Lung (tissue), 12 donors: ENCODE results near the gene SLC7A8. TPM values are rescaled to one million over a fixed set of nuclear protein-coding genes. Genes with fewer than 3 reads are reported as not detected.
A peak's percentile ranks its signal among the peaks of the same experiment; 100 is the strongest.

Experiments used
- ATAC-seq: fragments of 200-7000 bp; cut with Tn5 transposase; one replicate; pipeline ENCODE4 v1.9.1; 2020; ENCODE audit warnings: moderate number of reproducible peaks; ENCODE audit not compliant: insufficient read depth, low FRiP score
- DNase-seq, 3 donors: peaks; one replicate each; pipeline ENCODE4 v3.0.0-alpha.2; 2013 to 2017
- H3K27ac ChIP-seq, 2 donors: one replicate each; pipeline ENCODE4 v1.5.1; 2013; ENCODE audit warnings: mild to moderate bottlenecking in 2 of 2, moderate library complexity in 2 of 2, control low read depth in 1 of 2, inconsistent platforms in 1 of 2, low read depth in 1 of 2, low read length in 1 of 2
- H3K27me3 ChIP-seq, 3 donors: one replicate each; pipeline ENCODE4 v1.5.1; 2013; ENCODE audit warnings: low read length in 2 of 3; ENCODE audit not compliant: control insufficient read depth in 3 of 3, insufficient read depth in 3 of 3
- H3K36me3 ChIP-seq, 4 donors: one replicate each; pipeline ENCODE4 v1.5.1; 2013; ENCODE audit warnings: low read length in 4 of 4, mild to moderate bottlenecking in 1 of 4, moderate library complexity in 1 of 4; ENCODE audit not compliant: control insufficient read depth in 4 of 4, insufficient read depth in 4 of 4
- H3K4me1 ChIP-seq, 5 donors: one replicate each; pipeline ENCODE4 v1.5.1; 2013; ENCODE audit warnings: low read length in 5 of 5, mild to moderate bottlenecking in 2 of 5, moderate library complexity in 1 of 5; ENCODE audit not compliant: control insufficient read depth in 5 of 5, insufficient read depth in 5 of 5
- H3K4me3 ChIP-seq: one replicate; pipeline ENCODE4 v1.5.1; 2013; ENCODE audit warnings: mild to moderate bottlenecking, control low read depth, moderate library complexity
- H3K9ac ChIP-seq, 2 donors: one replicate each; pipeline ENCODE4 v1.5.1; 2013; ENCODE audit warnings: low read length in 2 of 2, control low read depth in 1 of 2; ENCODE audit not compliant: insufficient read depth in 1 of 2
- H3K9me3 ChIP-seq, 4 donors: one replicate each; pipeline ENCODE4 v1.5.1; 2013; ENCODE audit warnings: low read length in 3 of 4, mild to moderate bottlenecking in 1 of 4, moderate library complexity in 1 of 4; ENCODE audit not compliant: control insufficient read depth in 4 of 4, insufficient read depth in 3 of 4
- WGBS, 2 donors: extraction: QIAGEN DNeasy Blood & Tissue Kit; methylation state at CpG; one replicate each; pipeline ENCODE4 v1.1.7; 2013; 5-methylcytosine and 5-hydroxymethylcytosine counted together
- polyA plus RNA-seq, 2 donors: library from polyadenylated mRNA; stranded (reverse); fragments of 200-250 nt; gene quantifications; one replicate each; pipeline ENCODE4 v1.2.1, GENCODE V29; 2013
- total RNA-seq, 2 donors: library from RNA; depleted of rRNA in 1 of 2; stranded (reverse); fragments of >200 nt in 1 of 2; gene quantifications; one replicate each; pipeline ENCODE4 v1.2.1, GENCODE V29; 2014 to 2021
- TF ChIP-seq, protein P1 (sequence below): IDR thresholded peaks from 2 replicates; pipeline ENCODE4 v1.5.1; 2012; ENCODE audit warnings: mild to moderate bottlenecking; ENCODE audit errors: control extremely low read depth, extremely low read depth
- donor health status: control.
- donor health status: control.
- donor health status: Bipolar disorder and iron deficiency.
- donor health status: healthy.
- donor health status: DM: yes; HTN: yes; CAD: no.

SLC7A8 gene
- total and polyA plus RNA-seq, 4 donors: 28.1 to 74.0 (median 41.9) TPM

GRCh38 chr14:23114669-23115038, 68.8 kb downstream of the SLC7A8 start:
- Histone ChIP-seq H3K4me3 (no peak overlapping the region), H3K27me3 (peaks cover 0 to 3% (median 0%) of the 10 kb centered on the region in 3 donors), H3K4me1 (peaks cover 0 to 29% (median 9%) of the 10 kb centered on the region in 5 donors), H3K9me3 (no peaks in the 10 kb centered on the region), H3K9ac (no peak overlapping the region), H3K27ac (peak overlapping the region in 1 of 2 donors; percentile 37), H3K36me3 (no peaks in the 10 kb centered on the region)
- TF ChIP-seq, protein P1, sequence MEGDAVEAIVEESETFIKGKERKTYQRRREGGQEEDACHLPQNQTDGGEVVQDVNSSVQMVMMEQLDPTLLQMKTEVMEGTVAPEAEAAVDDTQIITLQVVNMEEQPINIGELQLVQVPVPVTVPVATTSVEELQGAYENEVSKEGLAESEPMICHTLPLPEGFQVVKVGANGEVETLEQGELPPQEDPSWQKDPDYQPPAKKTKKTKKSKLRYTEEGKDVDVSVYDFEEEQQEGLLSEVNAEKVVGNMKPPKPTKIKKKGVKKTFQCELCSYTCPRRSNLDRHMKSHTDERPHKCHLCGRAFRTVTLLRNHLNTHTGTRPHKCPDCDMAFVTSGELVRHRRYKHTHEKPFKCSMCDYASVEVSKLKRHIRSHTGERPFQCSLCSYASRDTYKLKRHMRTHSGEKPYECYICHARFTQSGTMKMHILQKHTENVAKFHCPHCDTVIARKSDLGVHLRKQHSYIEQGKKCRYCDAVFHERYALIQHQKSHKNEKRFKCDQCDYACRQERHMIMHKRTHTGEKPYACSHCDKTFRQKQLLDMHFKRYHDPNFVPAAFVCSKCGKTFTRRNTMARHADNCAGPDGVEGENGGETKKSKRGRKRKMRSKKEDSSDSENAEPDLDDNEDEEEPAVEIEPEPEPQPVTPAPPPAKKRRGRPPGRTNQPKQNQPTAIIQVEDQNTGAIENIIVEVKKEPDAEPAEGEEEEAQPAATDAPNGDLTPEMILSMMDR: no peak
- ATAC-seq (no peak), DNase-seq (no peak)
- WGBS, 2 donors: 60 to 66% methylated on average over 4 of the region's 4 CpGs

GRCh38 chr14:23114120-23114458, 69.4 kb downstream of the SLC7A8 start:
- DNase-seq: no peak
- no peak overlapping the region for H3K4me3 ChIP-seq
- WGBS, 2 donors: 45 to 60% methylated on average over 5 of the region's 5 CpGs
- H3K36me3 ChIP-seq: no peaks in the 10 kb centered on the region
- peaks cover 0 to 3% (median 0%) of the 10 kb centered on the region in 3 donors for H3K27me3 ChIP-seq
- no peak overlapping the region for H3K9ac ChIP-seq
- H3K9me3 ChIP-seq: no peaks in the 10 kb centered on the region
- TF ChIP-seq, protein P1: no peak
- H3K4me1 ChIP-seq: peaks cover 0 to 29% (median 9%) of the 10 kb centered on the region in 5 donors
- no peak for ATAC-seq
- no peak overlapping the region for H3K27ac ChIP-seq

GRCh38 chr14:23113431-23114119, 69.9 kb downstream of the SLC7A8 start:
- TF ChIP-seq, protein P1: no peak
- Histone ChIP-seq H3K9me3 (no peaks in the 10 kb centered on the region), H3K27ac (no peak overlapping the region), H3K4me3 (no peak overlapping the region), H3K36me3 (no peaks in the 10 kb centered on the region), H3K4me1 (peaks cover 0 to 29% (median 9%) of the 10 kb centered on the region in 5 donors), H3K9ac (no peak overlapping the region), H3K27me3 (peaks cover 0 to 3% (median 0%) of the 10 kb centered on the region in 3 donors)
- DNase-seq (peak; percentile 91 to 95 (median 92)), ATAC-seq (no peak)
- WGBS, 2 donors: 17 to 40% methylated on average over 10 of the region's 10 CpGs
